HG02970 (cell line): ENCODE data around the gene HSFX1.
"Not testable (repeated sequence)": the region's sequence is repeated elsewhere in the genome, so short reads cannot be mapped to it uniquely, and the experiment has no call there.

Experiments
- ATAC-seq: cut with Tn5 transposase; IDR thresholded peaks from one replicate; pipeline ENCODE4 v1.9.1; 2021; ENCODE audit warnings: mild to moderate bottlenecking, moderate library complexity, moderate number of reproducible peaks; ENCODE audit not compliant: unreplicated experiment, low FRiP score

The HSFX1 gene, protein sequence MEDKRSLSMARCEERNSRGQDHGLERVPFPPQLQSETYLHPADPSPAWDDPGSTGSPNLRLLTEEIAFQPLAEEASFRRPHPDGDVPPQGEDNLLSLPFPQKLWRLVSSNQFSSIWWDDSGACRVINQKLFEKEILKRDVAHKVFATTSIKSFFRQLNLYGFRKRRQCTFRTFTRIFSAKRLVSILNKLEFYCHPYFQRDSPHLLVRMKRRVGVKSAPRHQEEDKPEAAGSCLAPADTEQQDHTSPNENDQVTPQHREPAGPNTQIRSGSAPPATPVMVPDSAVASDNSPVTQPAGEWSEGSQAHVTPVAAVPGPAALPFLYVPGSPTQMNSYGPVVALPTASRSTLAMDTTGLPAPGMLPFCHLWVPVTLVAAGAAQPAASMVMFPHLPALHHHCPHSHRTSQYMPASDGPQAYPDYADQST

DNA sequence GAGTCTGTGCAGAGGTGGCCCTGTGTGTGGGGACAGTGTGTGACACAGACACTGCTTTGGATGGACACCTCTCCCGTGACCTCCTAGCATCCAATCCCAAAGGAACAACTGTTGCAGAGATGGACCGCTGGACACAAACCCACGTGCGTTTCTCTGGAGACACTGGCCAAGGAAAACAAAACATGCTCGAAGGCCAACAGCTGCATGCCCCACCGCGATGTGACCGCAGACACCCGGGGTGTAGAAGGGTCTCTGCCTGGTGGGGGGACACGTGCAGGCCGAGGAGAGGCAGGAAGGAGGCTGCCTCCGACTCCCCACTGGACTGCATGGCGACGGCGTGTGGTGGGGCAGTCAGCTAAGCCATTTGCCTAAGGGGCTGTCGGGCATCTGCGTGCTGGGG lies at the start of gene HSFX1:
HSFX1 (plus strand) TSS at position 301 of the 400 bp plus-strand sequence. CDS start 614 bp downstream, outside the sequence.
- ATAC-seq, result not testable (repeated sequence)

- ATAC-seq, result not testable (repeated sequence)
These were observed 46.6 kb upstream of the HSFX1 start for GRCh38 chrX:149727308-149727707.

DNA sequence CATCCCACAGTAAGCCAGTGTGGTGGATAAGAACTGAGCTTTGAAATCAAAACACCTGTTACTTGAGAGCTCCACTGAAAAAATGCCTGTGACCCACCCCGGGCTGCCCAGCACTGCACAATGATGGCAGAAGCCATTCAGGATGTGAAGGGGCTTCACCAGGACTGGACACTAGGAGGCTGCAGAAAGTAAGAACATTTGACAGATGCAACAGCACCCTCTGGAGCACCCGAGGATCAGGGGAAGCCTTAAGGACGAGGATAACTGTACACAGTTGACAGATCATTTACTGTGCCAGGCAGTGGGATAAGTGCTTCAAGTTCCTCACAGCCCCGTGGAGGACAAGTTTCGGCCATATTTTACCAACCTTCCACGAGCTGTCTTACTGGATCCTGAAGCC lies 31.6 kb upstream of the HSFX1 start:
- ATAC-seq, result not testable (repeated sequence)

DNA sequence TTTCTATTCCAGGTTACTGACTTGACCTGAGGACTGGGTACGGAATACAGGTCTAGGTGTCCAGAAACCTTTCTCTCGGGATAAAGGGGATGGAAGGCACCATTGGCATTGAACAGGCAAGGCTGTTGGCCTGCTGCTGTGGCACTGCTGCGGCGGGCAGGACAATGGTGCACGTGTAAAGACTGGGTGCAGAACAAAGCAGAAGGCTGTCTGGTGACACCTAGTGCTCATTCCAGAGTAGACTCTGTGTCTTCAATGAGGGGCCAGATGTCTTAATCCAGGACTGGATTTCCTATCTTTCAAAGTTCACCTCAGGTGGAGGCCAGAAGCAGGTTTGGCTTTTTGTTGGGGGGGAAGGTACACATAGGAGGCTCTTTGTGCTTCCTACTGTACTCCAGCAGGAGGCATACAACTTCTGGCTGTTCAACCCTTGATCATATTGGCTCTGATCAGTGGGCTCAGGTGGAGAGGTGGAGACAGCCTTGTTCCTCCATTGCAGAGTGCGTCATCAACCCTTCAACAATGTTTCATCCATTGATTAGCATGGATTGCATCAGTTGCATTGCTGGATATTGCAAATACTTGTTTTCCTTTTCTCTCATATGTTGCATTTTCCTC lies 27.4 kb upstream of the HSFX1 start:
- not testable (repeated sequence) for ATAC-seq

- no peak for ATAC-seq
These were observed 16.4 kb upstream of the HSFX1 start for GRCh38 chrX:149757206-149758067.

DNA sequence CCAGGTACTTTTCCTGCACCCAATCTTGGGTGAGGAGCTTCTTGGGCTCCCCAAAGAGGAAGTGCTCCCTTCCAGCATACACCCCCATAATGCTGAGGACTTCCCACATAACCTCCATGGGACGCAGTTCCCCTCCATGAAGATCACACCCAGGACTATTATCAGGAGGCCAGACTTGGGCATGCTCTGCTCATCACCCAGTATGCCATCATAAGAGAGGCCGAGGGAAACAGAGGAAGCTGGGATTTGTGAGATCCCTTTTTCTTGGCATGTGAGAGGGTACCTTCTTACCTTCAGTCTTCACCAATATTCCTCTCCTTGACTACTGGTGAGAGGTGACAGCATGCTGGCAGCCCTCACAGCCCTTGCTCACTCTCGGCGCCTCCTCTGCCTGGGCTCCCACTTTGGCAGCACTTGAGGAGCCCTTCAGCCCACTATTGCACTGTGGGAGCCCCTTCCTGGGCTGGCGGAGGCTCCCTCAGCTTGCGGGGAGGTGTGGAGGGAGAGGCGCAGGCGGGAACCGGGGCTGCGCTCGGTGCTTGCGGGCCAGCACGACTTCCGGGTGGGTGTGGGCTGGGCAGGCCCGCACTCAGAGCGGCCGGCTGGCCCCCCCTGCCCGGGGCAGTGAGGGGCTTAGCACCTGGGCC lies 15.7 kb upstream of the HSFX1 start:
- ATAC-seq, result no peak

- not testable (repeated sequence) for ATAC-seq
These were observed 15.2 kb upstream of the HSFX1 start for GRCh38 chrX:149758715-149759078.

GRCh38 chrX:149759824-149760223 lies 14.0 kb upstream of the HSFX1 start:
- no peak for ATAC-seq

- no peak for ATAC-seq
These were observed 12.9 kb upstream of the HSFX1 start for GRCh38 chrX:149760965-149761364.

- ATAC-seq, result not testable (repeated sequence)
These were observed 11.8 kb upstream of the HSFX1 start for GRCh38 chrX:149761858-149762674.

DNA sequence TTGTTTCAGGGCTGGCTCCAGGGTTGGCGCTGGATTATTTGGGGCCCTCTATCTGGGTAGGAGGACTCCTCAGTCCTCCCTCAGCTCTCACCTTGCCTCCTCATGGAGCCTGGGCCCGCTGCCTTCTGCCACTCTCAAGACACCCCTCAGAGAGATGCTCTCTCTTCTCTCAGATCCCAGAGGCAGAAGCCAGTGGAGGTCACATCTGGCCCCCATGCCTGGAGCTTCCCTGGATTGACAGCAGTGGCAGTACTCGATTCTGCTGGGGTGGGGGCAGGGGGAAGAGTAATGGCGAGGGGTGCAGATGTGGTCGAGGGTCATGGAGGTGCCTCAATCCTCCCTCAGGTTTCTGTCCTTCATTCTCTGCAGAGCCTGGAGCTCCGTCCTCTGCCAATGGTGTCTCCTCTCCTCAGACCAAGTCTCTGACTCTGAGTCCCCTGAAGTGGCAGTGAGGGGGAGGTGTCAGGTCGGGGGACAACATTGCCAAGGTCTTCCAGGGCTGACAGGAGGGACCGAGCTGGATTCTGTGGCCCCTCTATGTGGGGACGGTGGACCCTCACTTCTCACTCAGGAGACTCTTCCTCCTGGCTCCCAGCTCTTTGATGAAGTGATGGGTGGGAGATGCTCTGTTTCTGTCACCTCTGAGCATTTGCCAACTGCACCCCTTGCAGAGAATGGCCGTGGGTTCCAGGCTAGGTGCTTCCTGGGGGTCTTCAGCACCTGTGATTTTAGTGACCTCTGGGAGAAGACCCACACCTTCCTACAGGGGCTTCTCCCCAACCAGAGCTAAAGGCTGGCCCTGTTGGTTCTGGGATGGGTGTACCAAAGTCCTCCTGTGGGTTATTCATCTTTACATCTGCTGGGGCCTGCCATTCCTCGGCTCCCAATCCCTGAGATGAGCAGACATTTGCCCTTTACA lies 10.9 kb upstream of the HSFX1 start:
- no peak for ATAC-seq

GRCh38 chrX:149770344-149770743 lies 3.5 kb upstream of the HSFX1 start:
- ATAC-seq, result not testable (repeated sequence)

- not testable (repeated sequence) for ATAC-seq
These were observed 842 bp upstream of the HSFX1 start for GRCh38 chrX:149773026-149773425.

- not testable (repeated sequence) for ATAC-seq
These were observed 4.1 kb downstream of the HSFX1 start for GRCh38 chrX:149777999-149778398.

GRCh38 chrX:149781727-149782126 lies 7.9 kb downstream of the HSFX1 start, which contains the start of gene MAGEA9:
Gene MAGEA9 (plus strand): TSS chrX:149781930. CDS start chrX:149786211, 4,281 bp downstream.
- not testable (repeated sequence) for ATAC-seq

GRCh38 chrX:149795531-149795930 lies 21.7 kb downstream of the HSFX1 start:
- peak; percentile 97 for ATAC-seq

DNA sequence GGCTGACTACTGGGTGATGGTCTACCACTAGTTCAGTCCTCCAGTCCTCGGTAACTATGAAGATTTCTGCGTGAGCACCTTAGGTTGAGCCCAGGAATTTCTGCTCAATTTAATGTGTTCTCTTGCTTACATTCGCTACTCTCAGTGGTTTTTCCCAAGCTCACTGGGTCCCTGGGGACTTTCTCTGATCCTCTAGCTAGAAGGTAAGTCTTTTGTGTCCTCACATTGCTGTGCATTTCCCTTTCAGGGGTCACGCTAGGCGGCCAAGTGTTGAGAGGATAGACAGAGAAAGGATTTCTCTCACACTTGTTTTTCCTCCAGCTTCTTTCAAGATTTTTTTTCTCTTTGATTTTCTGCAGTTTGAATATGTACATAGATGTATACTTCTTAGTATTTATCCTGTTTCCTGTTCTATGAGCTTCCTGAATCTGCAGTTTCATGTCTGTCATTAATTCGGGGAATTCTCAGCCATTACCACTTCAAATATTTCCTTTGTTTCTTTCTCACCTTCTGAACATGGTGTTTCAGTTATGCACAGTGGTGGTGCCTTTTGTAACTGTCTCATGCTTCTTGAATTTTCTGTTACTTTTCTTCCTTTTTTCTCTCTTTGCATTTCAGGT lies 25.3 kb downstream of the HSFX1 start:
- no peak for ATAC-seq

- ATAC-seq, result no peak
These were observed 26.1 kb downstream of the HSFX1 start for GRCh38 chrX:149799938-149800337.
